ES-I3 (cell line): ENCODE measurements around the gene RAB19.

Experiments
- H3K36me3 ChIP-seq: 2 replicates; pipeline ENCODE4 v1.6.1; 2013; ENCODE audit warnings: mild to moderate bottlenecking, low read length, control low read depth, moderate library complexity; ENCODE audit not compliant: insufficient read depth
- H3K4me1 ChIP-seq: 2 replicates; pipeline ENCODE4 v1.6.1; 2013; ENCODE audit warnings: mild to moderate bottlenecking, control low read depth, low read length; ENCODE audit not compliant: insufficient read depth
- H3K9ac ChIP-seq: 2 replicates; pipeline ENCODE4 v1.6.1; 2013; ENCODE audit warnings: low read depth, mild to moderate bottlenecking, low read length, moderate library complexity
- H3K9me3 ChIP-seq: 2 replicates; pipeline ENCODE4 v1.6.1; 2013; ENCODE audit warnings: mild to moderate bottlenecking, low read length, moderate library complexity; ENCODE audit not compliant: control insufficient read depth, insufficient read depth

RAB19 gene, protein sequence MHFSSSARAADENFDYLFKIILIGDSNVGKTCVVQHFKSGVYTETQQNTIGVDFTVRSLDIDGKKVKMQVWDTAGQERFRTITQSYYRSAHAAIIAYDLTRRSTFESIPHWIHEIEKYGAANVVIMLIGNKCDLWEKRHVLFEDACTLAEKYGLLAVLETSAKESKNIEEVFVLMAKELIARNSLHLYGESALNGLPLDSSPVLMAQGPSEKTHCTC

DNA sequence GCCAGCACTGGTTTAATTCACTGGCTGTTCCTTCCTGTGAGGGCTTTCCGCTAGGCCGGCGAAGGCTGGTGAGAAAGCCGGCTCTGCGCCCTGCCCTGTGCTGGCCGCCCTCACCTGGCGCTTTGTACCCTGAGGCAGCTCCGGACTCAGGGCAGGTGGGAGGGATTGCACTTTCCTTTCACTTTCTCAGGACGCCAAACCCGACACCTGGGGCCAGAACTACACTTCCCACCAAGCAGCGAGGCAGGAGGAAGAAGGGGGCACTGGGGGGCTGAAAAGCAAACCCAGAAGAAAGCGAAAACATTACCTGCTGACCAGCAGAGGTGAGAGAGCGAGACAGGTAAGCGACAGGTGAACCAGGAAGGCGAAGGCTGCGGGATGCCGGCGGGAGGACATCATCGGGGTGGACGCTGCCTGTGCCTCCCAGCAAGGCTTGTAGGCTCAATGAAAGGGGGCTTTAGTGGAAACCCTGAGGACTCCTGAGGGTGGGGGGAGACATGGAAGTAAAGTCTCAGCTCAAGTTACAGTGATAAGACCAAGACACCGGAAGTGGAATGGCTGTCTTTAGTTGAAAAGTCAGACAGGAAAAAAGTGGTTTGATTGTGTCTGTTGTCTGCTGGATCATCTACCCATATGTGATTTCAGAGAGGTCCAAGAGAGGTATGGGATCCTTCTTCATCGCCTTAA is at the start of gene RAB19:
TSS of gene RAB19 (plus strand) at position 181 of the 687 bp plus-strand sequence. CDS start 3,589 bp downstream, outside the sequence.
- Histone ChIP-seq H3K4me1 (peaks cover 3% of the 10 kb centered on the region), H3K9ac (peak within 1 kb of the TSS; percentile 66), H3K36me3 (no peaks in the 10 kb centered on the region), H3K9me3 (no peaks in the 10 kb centered on the region)

DNA sequence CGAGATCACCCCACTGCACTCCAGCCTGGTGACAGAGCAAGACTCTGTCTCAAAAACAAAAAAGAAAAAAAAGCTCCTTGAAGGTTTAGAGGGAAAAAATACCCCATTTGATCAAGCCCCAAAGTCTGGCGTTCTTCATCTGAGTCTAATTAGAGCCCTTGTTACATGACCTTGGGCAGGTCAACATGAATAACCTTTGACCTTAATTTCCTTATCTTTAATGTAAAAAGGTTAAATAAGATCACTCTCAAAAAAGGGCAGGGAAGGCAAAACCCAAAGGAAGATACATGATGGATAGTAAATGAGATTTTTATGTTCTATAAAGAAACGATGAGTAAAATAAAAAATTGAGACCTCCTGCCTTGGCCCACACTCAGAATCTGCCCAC is 45.8 kb upstream of the RAB19 start:
- Histone ChIP-seq H3K9me3 (no peaks in the 10 kb centered on the region), H3K4me1 (no peaks in the 10 kb centered on the region), H3K9ac (no peak overlapping the region), H3K36me3 (peaks cover 11% of the 10 kb centered on the region)

DNA sequence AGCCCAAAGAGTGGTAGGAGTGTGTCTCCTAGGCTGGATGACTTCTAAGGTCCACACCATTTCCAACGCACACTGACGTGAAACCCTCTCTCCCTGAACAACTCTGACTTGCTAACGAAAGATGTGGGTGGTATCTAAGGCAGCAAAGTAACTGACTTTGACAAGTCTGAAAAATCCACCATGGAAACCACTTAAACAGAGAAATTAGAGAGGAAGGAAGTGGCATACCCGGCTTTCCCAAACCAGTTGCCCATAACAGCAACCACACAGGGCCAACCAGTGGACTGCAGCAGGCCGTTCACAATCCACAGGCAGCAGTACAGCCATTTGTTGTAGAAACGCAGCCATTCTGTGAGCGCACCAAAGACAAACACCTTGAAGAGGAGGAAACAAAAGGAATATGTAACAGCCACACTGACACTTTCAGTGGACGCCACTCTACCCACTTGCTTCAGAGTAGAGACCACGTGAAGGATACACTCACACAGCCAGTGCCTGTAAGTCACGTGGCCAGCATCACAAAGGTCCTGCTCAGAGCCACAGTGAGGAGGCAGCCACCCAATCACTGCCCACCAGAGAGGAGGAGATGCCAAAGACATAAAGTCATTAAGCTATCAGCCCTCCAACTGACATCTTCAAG is 45.3 kb upstream of the RAB19 start:
- H3K9ac ChIP-seq, result no peak overlapping the region
- peaks cover 11% of the 10 kb centered on the region for H3K36me3 ChIP-seq
- no peaks in the 10 kb centered on the region for H3K4me1 ChIP-seq
- H3K9me3 ChIP-seq, result no peaks in the 10 kb centered on the region

DNA sequence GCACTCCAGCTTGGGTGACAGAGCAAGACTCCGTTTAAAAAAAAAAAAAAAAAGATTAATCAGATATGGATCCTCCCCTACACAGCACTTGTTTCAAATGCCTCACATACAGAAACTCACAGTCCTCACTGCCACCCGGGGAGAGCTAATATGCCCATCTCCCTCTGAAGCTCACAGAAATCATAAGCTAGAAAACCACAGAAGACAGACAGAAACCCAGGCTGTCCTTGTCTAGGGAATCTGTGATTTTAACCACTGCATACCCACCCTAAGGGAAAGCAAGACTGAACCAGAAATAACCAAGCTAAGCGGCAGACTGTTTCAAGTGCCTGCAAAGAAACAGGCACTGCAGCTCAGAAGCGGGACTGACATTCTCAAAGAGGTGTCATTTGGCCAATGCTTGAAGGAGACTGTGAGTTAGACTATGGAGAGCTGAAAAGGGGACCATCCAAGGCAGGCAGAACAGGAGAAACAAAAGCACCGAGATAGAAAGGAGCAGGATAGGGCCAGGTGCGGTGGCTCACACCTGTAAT is 43.1 kb upstream of the RAB19 start:
- Histone ChIP-seq H3K9ac (no peak overlapping the region), H3K9me3 (no peaks in the 10 kb centered on the region), H3K4me1 (no peaks in the 10 kb centered on the region), H3K36me3 (peaks cover 10% of the 10 kb centered on the region)

DNA sequence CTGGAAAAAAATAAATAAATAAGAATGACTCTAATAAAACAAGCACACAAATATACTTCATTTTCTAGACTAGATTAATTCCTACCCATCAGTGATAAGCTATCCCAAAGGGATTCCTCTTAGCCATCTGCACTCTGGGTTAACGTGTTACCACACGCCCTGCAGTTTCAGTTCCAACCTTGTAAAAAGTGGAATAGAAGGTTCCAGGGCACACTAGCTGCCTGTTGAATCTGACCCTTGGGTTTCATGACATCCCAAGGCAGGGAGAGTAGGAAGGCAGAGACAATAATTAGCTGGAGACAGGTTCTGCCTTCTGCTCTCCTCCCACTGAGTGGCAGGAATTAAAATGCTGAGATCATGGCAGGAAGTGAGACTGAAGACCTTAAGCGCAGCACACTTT is 39.0 kb upstream of the RAB19 start:
- Histone ChIP-seq H3K36me3 (peaks cover 3% of the 10 kb centered on the region), H3K4me1 (no peaks in the 10 kb centered on the region), H3K9ac (no peak overlapping the region), H3K9me3 (no peaks in the 10 kb centered on the region)

DNA sequence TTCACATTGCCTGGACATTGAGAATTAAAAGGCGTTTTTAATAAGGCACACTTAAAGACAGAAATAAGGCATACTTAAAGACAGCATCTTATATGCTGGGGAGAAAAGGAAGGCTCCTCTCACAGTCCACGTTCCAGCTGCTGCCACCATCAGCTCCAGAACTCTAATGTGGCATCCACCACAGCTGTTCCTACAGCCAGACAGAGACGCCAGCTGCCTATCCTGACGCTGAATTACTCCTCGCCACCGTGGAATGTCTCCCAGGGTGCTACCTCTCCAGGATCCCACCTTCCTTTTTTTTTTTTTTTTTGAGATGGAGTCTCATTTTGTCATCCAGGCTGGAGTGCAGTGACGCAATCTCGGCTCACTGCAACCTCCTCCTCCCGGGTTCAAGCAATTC is 36.3 kb upstream of the RAB19 start:
- Histone ChIP-seq H3K9me3 (no peaks in the 10 kb centered on the region), H3K9ac (no peak overlapping the region), H3K36me3 (peaks cover 3% of the 10 kb centered on the region), H3K4me1 (no peaks in the 10 kb centered on the region)

DNA sequence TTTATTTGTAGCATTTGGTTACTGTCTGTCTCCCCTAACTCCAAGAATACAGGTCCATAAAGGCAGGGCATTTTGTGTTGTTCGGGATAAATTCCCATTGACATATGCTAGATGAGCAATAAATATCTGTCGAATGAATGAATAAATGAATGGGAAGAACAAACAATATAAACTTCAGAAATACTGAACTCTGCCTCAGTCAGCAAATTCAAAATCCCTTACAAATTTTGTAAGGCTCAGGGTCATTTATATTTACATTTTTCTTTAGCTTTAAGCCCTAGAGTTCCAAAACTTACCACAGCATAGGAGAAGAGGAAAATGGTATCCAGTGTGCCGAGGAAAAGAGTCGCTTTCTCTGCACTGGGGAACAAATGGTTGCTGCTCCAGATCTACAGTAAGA is 34.6 kb upstream of the RAB19 start:
- Histone ChIP-seq H3K36me3 (no peaks in the 10 kb centered on the region; the same call in 1 of the 2 replicates), H3K4me1 (no peaks in the 10 kb centered on the region), H3K9ac (no peak overlapping the region), H3K9me3 (no peaks in the 10 kb centered on the region)

DNA sequence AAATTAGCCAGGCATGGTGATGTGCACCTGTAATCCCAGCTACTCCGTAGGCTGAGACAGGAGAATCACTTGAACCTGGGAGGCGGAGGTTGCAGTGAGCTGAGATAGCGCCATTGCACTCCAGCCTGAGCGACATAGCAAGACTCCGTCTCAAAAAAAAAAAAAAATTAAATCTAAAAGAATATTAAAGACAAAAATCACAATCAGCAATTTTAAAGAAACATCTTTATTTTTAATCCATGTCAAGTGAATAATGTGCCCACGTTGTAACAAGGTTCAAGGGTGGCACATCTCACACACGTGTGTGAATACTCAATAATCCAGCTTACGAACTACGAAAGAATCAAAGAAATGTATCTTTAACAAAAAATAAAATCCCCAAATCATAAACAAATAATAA is 28.5 kb upstream of the RAB19 start:
- no peaks in the 10 kb centered on the region for H3K4me1 ChIP-seq
- no peak overlapping the region for H3K9ac ChIP-seq
- H3K9me3 ChIP-seq, result no peaks in the 10 kb centered on the region
- peaks cover 10% of the 10 kb centered on the region for H3K36me3 ChIP-seq

DNA sequence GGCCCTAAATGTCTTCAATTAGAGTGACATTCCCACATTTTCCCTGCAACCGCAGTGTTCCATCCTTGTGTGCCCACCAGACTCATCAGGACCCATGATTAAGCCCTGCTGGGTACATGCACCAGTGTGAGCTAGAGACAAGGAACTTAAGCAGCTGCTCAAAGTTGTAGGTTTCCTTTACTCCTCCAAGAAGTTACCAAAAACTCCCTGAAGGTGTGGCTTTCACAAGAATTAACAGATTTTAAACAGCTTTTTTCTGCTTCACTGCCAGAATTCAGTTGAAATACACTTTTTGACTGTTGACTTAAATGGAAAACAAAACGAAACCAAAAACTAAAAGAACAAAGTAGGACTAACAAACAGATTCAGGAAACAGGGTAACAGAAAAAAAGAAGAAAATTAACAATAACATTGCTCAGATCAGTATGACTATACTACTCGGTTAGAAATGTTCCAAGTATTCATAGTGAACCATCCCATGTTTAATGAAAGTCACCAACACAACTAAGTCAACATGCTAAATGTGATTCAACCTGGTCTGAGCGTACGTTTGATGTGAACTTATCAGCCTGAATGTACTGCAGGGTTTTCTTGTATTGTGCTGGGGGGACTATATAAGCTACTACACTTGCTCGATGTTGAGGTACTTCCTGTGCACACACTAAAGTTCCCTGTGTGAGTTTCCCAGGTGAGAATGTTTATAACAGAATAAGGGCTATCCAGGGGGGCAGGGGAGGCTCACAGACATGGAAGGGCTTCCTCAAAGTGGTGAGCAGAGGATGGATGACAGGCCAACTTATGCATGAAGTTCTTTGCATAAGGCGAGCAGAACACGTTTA is 27.7 kb upstream of the RAB19 start:
- no peaks in the 10 kb centered on the region for H3K9me3 ChIP-seq
- H3K4me1 ChIP-seq, result no peaks in the 10 kb centered on the region
- H3K36me3 ChIP-seq, result peaks cover 10% of the 10 kb centered on the region
- no peak overlapping the region for H3K9ac ChIP-seq

DNA sequence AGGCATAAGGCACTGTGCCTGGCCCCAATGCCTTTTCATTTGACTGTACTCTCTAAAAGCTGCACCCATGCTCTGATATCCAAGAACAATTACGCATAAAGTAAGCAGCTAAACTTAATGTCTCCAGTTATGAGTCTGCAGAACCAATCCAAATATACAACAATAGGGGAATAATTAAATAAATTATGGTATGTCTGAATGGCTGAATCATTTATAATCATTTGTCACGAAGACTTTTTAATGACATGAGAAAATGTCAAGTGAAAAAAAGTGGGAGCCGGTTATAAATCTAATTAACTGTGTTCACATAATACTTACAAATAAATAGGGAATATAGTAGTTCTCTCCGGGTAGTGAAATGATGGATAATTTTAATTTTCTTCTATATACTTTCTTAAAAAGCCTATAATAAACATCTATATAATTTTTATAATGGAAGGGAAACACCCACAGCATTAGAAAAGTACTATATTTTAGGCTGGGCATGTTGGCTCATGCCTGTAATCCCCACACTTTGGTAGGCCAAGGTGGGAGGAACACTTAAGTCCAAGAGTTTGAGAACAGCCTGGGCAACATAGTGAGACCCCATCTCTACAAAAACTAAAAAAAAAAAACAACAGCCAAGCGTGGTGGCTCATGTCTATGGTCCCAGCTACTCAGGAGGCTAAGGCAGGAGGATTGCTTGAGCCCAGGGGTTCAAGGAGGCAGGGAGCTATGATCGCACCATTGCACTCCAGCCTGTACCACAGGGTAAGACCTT is 19.7 kb upstream of the RAB19 start:
- Histone ChIP-seq H3K9me3 (no peaks in the 10 kb centered on the region), H3K4me1 (no peaks in the 10 kb centered on the region), H3K9ac (no peak overlapping the region), H3K36me3 (peaks cover 5% of the 10 kb centered on the region)

DNA sequence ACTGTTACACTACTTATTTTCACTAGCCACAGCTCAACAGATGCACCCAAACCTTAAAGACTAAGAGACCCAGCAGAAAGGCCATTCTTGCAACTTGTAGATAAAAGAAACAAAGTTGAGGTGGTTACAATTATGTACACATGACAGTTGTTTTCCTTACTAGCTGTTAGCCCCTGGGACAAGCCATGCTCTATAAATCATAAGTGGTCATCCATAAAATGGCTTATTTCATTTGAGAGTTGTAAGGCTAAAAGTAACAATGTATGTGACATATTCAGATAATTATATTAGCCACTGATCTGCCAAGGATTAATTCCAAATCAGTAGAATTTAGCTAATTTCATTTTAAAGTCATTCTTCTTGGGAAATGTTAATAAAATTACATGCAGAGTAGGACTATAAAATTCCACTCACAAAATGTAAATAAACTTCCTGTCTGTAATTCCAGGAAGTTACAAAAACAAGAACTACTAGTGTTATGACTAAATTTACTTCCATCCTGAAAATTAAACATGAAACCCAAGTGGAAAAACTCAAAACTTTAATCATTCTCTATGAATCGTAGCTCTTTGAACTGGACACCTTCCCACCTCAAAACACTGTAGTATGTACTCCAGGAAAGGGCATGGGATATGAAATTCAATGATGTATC is 18.8 kb upstream of the RAB19 start:
- no peaks in the 10 kb centered on the region for H3K4me1 ChIP-seq
- H3K9ac ChIP-seq, result no peak overlapping the region
- no peaks in the 10 kb centered on the region for H3K9me3 ChIP-seq
- peaks cover 2% of the 10 kb centered on the region for H3K36me3 ChIP-seq

DNA sequence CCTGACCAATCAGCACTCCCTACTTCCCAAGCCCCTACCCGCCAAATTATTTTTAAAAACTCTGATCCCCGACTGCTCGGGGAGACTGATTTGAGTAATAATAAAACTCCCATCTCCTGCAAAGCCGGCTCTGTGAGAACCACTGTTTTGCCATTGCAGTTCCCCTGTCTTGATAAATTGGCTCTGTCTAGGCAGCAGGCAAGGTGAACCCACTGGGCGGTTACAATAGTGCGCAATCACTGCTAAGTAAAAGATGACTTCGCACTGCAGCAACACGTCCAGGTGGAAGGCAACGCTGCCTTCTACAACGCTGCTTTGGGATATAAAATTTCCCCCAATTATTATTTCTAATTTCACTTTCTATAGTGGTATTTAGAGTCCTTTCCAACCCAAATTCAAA is 14.4 kb upstream of the RAB19 start:
- peaks cover 9% of the 10 kb centered on the region for H3K4me1 ChIP-seq
- no peaks in the 10 kb centered on the region for H3K9me3 ChIP-seq
- H3K9ac ChIP-seq, result no peak overlapping the region
- H3K36me3 ChIP-seq, result no peaks in the 10 kb centered on the region

DNA sequence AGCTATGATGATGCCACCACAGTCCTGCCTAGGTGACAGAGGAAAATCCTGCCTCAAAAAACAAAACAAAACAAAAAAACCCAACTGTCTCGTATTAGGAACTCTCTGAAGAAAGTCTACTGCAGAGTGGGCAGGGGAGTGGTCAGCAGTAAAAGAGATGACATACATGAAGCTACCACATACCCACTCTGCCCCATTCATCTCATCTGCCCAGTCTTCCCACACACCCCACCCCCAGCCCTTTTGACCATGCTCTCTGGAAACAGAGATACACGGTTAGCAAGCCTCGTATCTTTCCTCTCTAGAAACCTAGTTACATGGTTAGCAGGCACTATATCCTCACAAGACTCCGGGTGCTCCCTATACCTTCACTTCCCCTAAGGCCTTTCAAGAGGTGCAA is 13.8 kb upstream of the RAB19 start:
- peaks cover 9% of the 10 kb centered on the region for H3K4me1 ChIP-seq
- H3K36me3 ChIP-seq, result no peaks in the 10 kb centered on the region
- H3K9ac ChIP-seq, result no peak overlapping the region
- no peaks in the 10 kb centered on the region for H3K9me3 ChIP-seq
